HepG2 (cell line): ENCODE measurements around the gene FFAR2.

Experiments used
- CTCF ChIP-seq: sonication (generic); formaldehyde crosslinking; IDR thresholded peaks from 2 replicates; pipeline ENCODE4 v1.5.0; 2020; ENCODE audit warnings: mild to moderate bottlenecking, missing genetic modification reagents, moderate library complexity
- HNRNPK ChIP-seq: fragments of 200-400 bp; formaldehyde crosslinking; IDR thresholded peaks from 2 replicates; pipeline ENCODE4 v1.6.1; 2018; ENCODE audit warnings: low read length, low read depth, moderate library complexity, mild to moderate bottlenecking; ENCODE audit not compliant: poor library complexity, severe bottlenecking

- TF ChIP-seq CTCF (no peak), HNRNPK (no peak)
Measured at GRCh38 chr19:35435896-35436295, 12.2 kb upstream of the FFAR2 start.
